ENCODE measurements around the gene HEMK1. TPM values are rescaled to one million over a fixed set of nuclear protein-coding genes. Genes with fewer than 3 reads are reported as not detected.
A peak's percentile ranks its signal among the peaks of the same experiment; 100 is the strongest.

The HEMK1 gene
- total RNA-seq, 1 experiment from 2014 or later, result 9.3 TPM

GRCh38 chr3:50534681-50535330 lies 34.5 kb upstream of the HEMK1 start:
- no peaks in the 10 kb centered on the region for H3K36me3 ChIP-seq
- no peaks in the 10 kb centered on the region for H3K4me1 ChIP-seq (replicated peaks)
- no peak for DNase-seq (ENCODE audit: low read depth in 1 of 2, low spot score in 2 of 2)
- no peak overlapping the region for H3K4me3 ChIP-seq
- H3K27me3 ChIP-seq (replicated peaks), result peaks cover 6% of the 10 kb centered on the region
- no peak overlapping the region for H3K27ac ChIP-seq
- no peaks in the 10 kb centered on the region for H3K9me3 ChIP-seq (replicated peaks)

GRCh38 chr3:50536471-50537180 lies 32.7 kb upstream of the HEMK1 start:
- DNase-seq (ENCODE audit: low read depth in 1 of 2, low spot score in 2 of 2), result no peak
- no peak overlapping the region for H3K27ac ChIP-seq

GRCh38 chr3:50537421-50538129 lies 31.7 kb upstream of the HEMK1 start:
- Histone ChIP-seq H3K36me3 (no peaks in the 10 kb centered on the region), H3K4me3 (no peak overlapping the region), H3K27me3 (replicated peaks) (no peaks in the 10 kb centered on the region; the same call in 1 of the 2 replicates), H3K27ac (no peak overlapping the region), H3K4me1 (replicated peaks) (no peaks in the 10 kb centered on the region), H3K9me3 (replicated peaks) (no peaks in the 10 kb centered on the region)
- DNase-seq (ENCODE audit: low read depth in 1 of 2, low spot score in 2 of 2), result no peak

More at GRCh38 chr3:50536471-50537180, 32.7 kb upstream of the HEMK1 start:
- no peaks in the 10 kb centered on the region for H3K36me3 ChIP-seq
- no peak overlapping the region for H3K4me3 ChIP-seq
- no peaks in the 10 kb centered on the region; the same call in 1 of the 2 replicates for H3K27me3 ChIP-seq (replicated peaks)
- H3K4me1 ChIP-seq (replicated peaks), result no peaks in the 10 kb centered on the region
- no peaks in the 10 kb centered on the region for H3K9me3 ChIP-seq (replicated peaks)

GRCh38 chr3:50539356-50540286 lies 29.7 kb upstream of the HEMK1 start:
- no peaks in the 10 kb centered on the region for H3K4me1 ChIP-seq (replicated peaks)
- H3K27me3 ChIP-seq (replicated peaks), result no peaks in the 10 kb centered on the region; the same call in 1 of the 2 replicates
- H3K9me3 ChIP-seq (replicated peaks), result no peaks in the 10 kb centered on the region
- DNase-seq (ENCODE audit: low read depth in 1 of 2, low spot score in 2 of 2), result no peak
- H3K27ac ChIP-seq, result no peak overlapping the region
- no peaks in the 10 kb centered on the region for H3K36me3 ChIP-seq
- H3K4me3 ChIP-seq, result no peak overlapping the region

- H3K27ac ChIP-seq, result no peak overlapping the region
- DNase-seq (ENCODE audit: low read depth in 1 of 2, low spot score in 2 of 2), result peak; percentile 34 to 54
- H3K4me1 ChIP-seq (replicated peaks), result no peaks in the 10 kb centered on the region
- H3K27me3 ChIP-seq (replicated peaks), result no peaks in the 10 kb centered on the region
- H3K4me3 ChIP-seq, result no peak overlapping the region
- H3K9me3 ChIP-seq (replicated peaks), result no peaks in the 10 kb centered on the region
- H3K36me3 ChIP-seq, result no peaks in the 10 kb centered on the region
These were observed 26.9 kb upstream of the HEMK1 start for GRCh38 chr3:50542177-50543034.

- no peaks in the 10 kb centered on the region for H3K4me1 ChIP-seq (replicated peaks)
- no peaks in the 10 kb centered on the region for H3K36me3 ChIP-seq
- H3K27me3 ChIP-seq (replicated peaks), result no peaks in the 10 kb centered on the region
- no peak overlapping the region for H3K4me3 ChIP-seq
- H3K9me3 ChIP-seq (replicated peaks), result no peaks in the 10 kb centered on the region
- DNase-seq (ENCODE audit: low read depth in 1 of 2, low spot score in 2 of 2), result no peak
- H3K27ac ChIP-seq, result no peak overlapping the region
These were observed 23.5 kb upstream of the HEMK1 start for GRCh38 chr3:50545781-50546180.

GRCh38 chr3:50549226-50549625 lies 20.1 kb upstream of the HEMK1 start:
- Histone ChIP-seq H3K9me3 (replicated peaks) (no peaks in the 10 kb centered on the region), H3K4me3 (no peak overlapping the region), H3K4me1 (replicated peaks) (no peaks in the 10 kb centered on the region), H3K36me3 (no peaks in the 10 kb centered on the region), H3K27me3 (replicated peaks) (0 out of 2 replicates have a peak, but pooled peaks cover under 1% of the 10 kb centered on the region), H3K27ac (no peak overlapping the region)
- DNase-seq (ENCODE audit: low read depth in 1 of 2, low spot score in 2 of 2), result no peak

- no peaks in the 10 kb centered on the region for H3K36me3 ChIP-seq
- no peaks in the 10 kb centered on the region for H3K4me1 ChIP-seq (replicated peaks)
- H3K27ac ChIP-seq, result no peak overlapping the region
- H3K27me3 ChIP-seq (replicated peaks), result peaks cover 4% of the 10 kb centered on the region; the same call in 1 of the 2 replicates
- H3K9me3 ChIP-seq (replicated peaks), result no peaks in the 10 kb centered on the region
- DNase-seq (ENCODE audit: low read depth in 1 of 2, low spot score in 2 of 2), result peak; percentile 12 to 53
- no peak overlapping the region for H3K4me3 ChIP-seq
These were observed 19.1 kb upstream of the HEMK1 start for GRCh38 chr3:50550079-50550736.

- Histone ChIP-seq H3K4me1 (replicated peaks) (no peaks in the 10 kb centered on the region), H3K36me3 (no peaks in the 10 kb centered on the region)
- DNase-seq (ENCODE audit: low read depth in 1 of 2, low spot score in 2 of 2), result no peak
These were observed 18.2 kb upstream of the HEMK1 start for GRCh38 chr3:50551054-50551659.

GRCh38 chr3:50551681-50552435 lies 17.5 kb upstream of the HEMK1 start:
- Histone ChIP-seq H3K36me3 (no peaks in the 10 kb centered on the region), H3K27ac (no peak overlapping the region), H3K9me3 (replicated peaks) (no peaks in the 10 kb centered on the region), H3K4me1 (replicated peaks) (no peaks in the 10 kb centered on the region), H3K4me3 (no peak overlapping the region), H3K27me3 (replicated peaks) (peaks cover 4% of the 10 kb centered on the region; the same call in 1 of the 2 replicates)
- no peak for DNase-seq (ENCODE audit: low read depth in 1 of 2, low spot score in 2 of 2)

More at GRCh38 chr3:50551054-50551659, 18.2 kb upstream of the HEMK1 start:
- H3K27me3 ChIP-seq (replicated peaks), result peaks cover 4% of the 10 kb centered on the region; the same call in 1 of the 2 replicates
- no peaks in the 10 kb centered on the region for H3K9me3 ChIP-seq (replicated peaks)
- no peak overlapping the region for H3K27ac ChIP-seq
- no peak overlapping the region for H3K4me3 ChIP-seq

- Histone ChIP-seq H3K4me3 (no peak overlapping the region), H3K27ac (no peak overlapping the region), H3K4me1 (replicated peaks) (no peaks in the 10 kb centered on the region), H3K36me3 (no peaks in the 10 kb centered on the region), H3K27me3 (replicated peaks) (peaks cover 4% of the 10 kb centered on the region; the same call in 1 of the 2 replicates), H3K9me3 (replicated peaks) (no peaks in the 10 kb centered on the region)
- DNase-seq (ENCODE audit: low read depth in 1 of 2, low spot score in 2 of 2), result no peak
These were observed 16.7 kb upstream of the HEMK1 start for GRCh38 chr3:50552598-50552997.

All from SJSA1 (cell line).